SK-N-MC (cell line): Measurements from ENCODE around the gene AK2.

Experiments used
- EZH2 ChIP-seq: fragments of 200-600 bp; sonication (generic); IDR thresholded peaks from one replicate; pipeline ENCODE4 v1.6.1; 2017; ENCODE audit warnings: antibody characterized with exemption
- POLR2AphosphoS5 ChIP-seq: IDR thresholded peaks from 2 replicates; pipeline ENCODE4 v1.6.1; 2012; ENCODE audit warnings: mild to moderate bottlenecking, low read depth, low read length, borderline replicate concordance

- TF ChIP-seq EZH2: no peak
- no peak for TF ChIP-seq POLR2AphosphoS5
These were observed 33.0 kb downstream of the AK2 start for GRCh38 chr1:33003657-33004056.
